Epithelial cell of proximal tubule (primary cell): ENCODE data around the gene HACD2. TPM values are rescaled to one million over a fixed set of nuclear protein-coding genes. Genes with fewer than 3 reads are reported as not detected.
A peak's percentile ranks its signal among the peaks of the same experiment; 100 is the strongest.

ENCODE experiments used
- DNase-seq: peaks from one replicate; pipeline ENCODE4 v3.0.0-alpha.2; 2011; ENCODE audit warnings: low read depth
- H3K4me3 ChIP-seq: 2 replicates; pipeline ENCODE4 v1.5.1; 2011; ENCODE audit warnings: low read depth, mild to moderate bottlenecking, low read length
- total RNA-seq: library from RNA; depleted of rRNA; stranded (reverse); fragments of >200 nt; gene quantifications from 2 replicates; pipeline ENCODE4 v1.2.3, GENCODE V29; 2015
- TF ChIP-seq, protein P1 (sequence below): conservative IDR thresholded peaks from 2 replicates; pipeline ENCODE4 v1.5.1; 2012; ENCODE audit warnings: low read depth, mild to moderate bottlenecking, low read length

HACD2 gene
- total RNA-seq, 1 donor from 2014 or later, result 22.8 TPM

- TF ChIP-seq, protein P1, sequence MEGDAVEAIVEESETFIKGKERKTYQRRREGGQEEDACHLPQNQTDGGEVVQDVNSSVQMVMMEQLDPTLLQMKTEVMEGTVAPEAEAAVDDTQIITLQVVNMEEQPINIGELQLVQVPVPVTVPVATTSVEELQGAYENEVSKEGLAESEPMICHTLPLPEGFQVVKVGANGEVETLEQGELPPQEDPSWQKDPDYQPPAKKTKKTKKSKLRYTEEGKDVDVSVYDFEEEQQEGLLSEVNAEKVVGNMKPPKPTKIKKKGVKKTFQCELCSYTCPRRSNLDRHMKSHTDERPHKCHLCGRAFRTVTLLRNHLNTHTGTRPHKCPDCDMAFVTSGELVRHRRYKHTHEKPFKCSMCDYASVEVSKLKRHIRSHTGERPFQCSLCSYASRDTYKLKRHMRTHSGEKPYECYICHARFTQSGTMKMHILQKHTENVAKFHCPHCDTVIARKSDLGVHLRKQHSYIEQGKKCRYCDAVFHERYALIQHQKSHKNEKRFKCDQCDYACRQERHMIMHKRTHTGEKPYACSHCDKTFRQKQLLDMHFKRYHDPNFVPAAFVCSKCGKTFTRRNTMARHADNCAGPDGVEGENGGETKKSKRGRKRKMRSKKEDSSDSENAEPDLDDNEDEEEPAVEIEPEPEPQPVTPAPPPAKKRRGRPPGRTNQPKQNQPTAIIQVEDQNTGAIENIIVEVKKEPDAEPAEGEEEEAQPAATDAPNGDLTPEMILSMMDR, result no peak
- H3K4me3 ChIP-seq, result no peak overlapping the region
- DNase-seq, result no peak
Measured at GRCh38 chr3:123451186-123451585, 133.7 kb downstream of the HACD2 start.

DNA sequence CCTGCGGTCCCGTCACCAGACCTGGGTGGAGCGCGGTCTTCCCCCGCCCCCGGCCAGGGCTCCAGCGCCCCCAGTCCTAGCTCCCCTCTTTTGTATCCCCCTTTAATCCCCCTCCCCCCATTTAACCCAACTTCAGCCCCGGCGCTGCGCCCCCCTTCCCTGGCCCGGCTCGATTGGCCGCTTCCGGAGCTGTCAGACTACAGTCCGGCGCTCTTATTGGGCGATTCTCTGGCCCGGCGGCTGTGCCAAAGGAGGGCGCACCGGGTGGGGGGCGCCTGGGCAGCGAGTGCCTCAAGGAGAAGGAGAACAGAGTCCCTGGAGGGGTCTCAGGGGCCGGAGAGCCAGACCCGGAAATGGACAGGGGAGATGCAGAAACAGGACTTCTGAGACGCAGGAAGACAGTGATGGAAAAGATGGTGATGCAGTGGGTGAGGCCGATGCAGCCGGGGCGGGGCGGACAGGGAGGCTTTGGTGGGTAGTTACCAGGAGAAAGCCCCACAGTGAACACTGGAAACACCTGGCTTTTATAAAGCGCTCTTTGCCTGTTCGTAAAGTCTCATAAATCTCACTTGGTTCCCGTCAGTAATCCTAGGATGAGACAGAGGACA is 134.8 kb downstream of the HACD2 start:
- H3K4me3 ChIP-seq, result peak overlapping the region; percentile 55
- TF ChIP-seq, protein P1, result no peak
- DNase-seq, result no peak

- TF ChIP-seq, protein P1, result no peak
- peak overlapping the region; percentile 55 for H3K4me3 ChIP-seq
- no peak for DNase-seq
Measured at GRCh38 chr3:123449102-123449996, 135.5 kb downstream of the HACD2 start.

GRCh38 chr3:123448536-123449101 is 136.2 kb downstream of the HACD2 start, which contains the start of gene ADCY5:
Gene ADCY5, minus strand, starts transcription at chr3:123449090. Its CDS starts 545 bp downstream, at chr3:123448545.
- no peak for DNase-seq
- TF ChIP-seq, protein P1, result no peak
- peak within 1 kb of the TSS; percentile 55 for H3K4me3 ChIP-seq

- TF ChIP-seq, protein P1, result no peak
- no peak for DNase-seq
Measured at GRCh38 chr3:123447749-123448517, 136.9 kb downstream of the HACD2 start.

GRCh38 chr3:123447416-123447748 is 137.5 kb downstream of the HACD2 start:
- H3K4me3 ChIP-seq, result no peak overlapping the region
- DNase-seq, result no peak
- TF ChIP-seq, protein P1, result no peak

More at GRCh38 chr3:123447749-123448517, 136.9 kb downstream of the HACD2 start:
- peak overlapping the region; percentile 55 for H3K4me3 ChIP-seq
